Measurements from ENCODE around the gene MEGF10.
"Not testable (repeated sequence)": the region's sequence is repeated elsewhere in the genome, so short reads cannot be mapped to it uniquely, and the experiment has no call there.

Gene MEGF10

DNA sequence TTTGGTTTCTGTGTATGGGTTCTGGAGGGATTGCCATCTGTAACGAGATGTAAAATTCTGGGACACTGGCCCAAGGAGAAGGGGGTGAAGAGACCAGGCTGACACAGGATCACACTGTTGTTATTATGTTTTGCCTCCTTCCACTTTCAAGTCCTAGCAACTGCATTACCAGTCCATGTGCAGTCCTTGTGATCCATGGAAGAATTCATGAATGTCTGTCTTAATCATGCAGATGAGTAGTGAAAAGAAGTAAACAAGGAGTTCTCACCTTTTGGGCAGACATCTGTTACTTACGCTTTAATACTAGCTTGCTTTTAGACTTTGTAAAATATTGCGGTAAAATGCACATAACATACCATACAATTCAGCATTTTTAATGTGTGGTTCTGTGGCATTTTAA is 18.3 kb downstream of the MEGF10 start:
- TF ChIP-seq, protein P1, sequence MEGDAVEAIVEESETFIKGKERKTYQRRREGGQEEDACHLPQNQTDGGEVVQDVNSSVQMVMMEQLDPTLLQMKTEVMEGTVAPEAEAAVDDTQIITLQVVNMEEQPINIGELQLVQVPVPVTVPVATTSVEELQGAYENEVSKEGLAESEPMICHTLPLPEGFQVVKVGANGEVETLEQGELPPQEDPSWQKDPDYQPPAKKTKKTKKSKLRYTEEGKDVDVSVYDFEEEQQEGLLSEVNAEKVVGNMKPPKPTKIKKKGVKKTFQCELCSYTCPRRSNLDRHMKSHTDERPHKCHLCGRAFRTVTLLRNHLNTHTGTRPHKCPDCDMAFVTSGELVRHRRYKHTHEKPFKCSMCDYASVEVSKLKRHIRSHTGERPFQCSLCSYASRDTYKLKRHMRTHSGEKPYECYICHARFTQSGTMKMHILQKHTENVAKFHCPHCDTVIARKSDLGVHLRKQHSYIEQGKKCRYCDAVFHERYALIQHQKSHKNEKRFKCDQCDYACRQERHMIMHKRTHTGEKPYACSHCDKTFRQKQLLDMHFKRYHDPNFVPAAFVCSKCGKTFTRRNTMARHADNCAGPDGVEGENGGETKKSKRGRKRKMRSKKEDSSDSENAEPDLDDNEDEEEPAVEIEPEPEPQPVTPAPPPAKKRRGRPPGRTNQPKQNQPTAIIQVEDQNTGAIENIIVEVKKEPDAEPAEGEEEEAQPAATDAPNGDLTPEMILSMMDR (IDR thresholded peaks at IDR 0.05; ENCODE audit: extremely low read depth, missing control alignments): no peak
- no peak for DNase-seq (ENCODE audit: low spot score)

GRCh38 chr5:127311349-127311748 is 20.8 kb downstream of the MEGF10 start:
- TF ChIP-seq, protein P1 (IDR thresholded peaks at IDR 0.05; ENCODE audit: extremely low read depth, missing control alignments): no peak
- no peak for DNase-seq (ENCODE audit: low spot score)

- TF ChIP-seq, protein P1 (IDR thresholded peaks at IDR 0.05; ENCODE audit: extremely low read depth, missing control alignments): no peak
- DNase-seq (ENCODE audit: low spot score): no peak
Measured at GRCh38 chr5:127311781-127312525, 21.4 kb downstream of the MEGF10 start.

DNA sequence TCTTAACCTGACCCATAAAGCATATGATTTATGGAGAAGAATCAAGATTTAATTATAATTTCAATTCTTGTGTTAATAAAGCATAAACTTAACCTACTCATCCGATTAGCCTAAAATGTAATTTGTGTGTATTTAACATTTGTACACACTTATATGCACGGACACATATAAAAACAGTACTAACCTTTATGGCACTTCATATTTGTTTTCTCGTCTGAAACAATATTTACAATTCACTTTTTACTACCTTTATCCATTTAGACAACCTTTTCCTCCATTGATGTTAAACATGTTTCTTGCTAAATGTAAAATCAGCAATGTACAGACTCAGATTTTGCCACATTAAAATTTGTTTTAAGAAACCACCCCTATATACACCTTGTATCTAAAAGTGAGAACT is 22.8 kb downstream of the MEGF10 start:
- TF ChIP-seq, protein P1 (IDR thresholded peaks at IDR 0.05; ENCODE audit: extremely low read depth, missing control alignments): no peak

GRCh38 chr5:127313847-127314473 is 23.4 kb downstream of the MEGF10 start:
- DNase-seq (ENCODE audit: low spot score): peak; percentile 70
- TF ChIP-seq, protein P1 (IDR thresholded peaks at IDR 0.05; ENCODE audit: extremely low read depth, missing control alignments): peak; percentile 82

More for the DNA sequence above, 22.8 kb downstream of the MEGF10 start:
- DNase-seq (ENCODE audit: low spot score): no peak

GRCh38 chr5:127316011-127316410 is 25.4 kb downstream of the MEGF10 start:
- TF ChIP-seq, protein P1 (IDR thresholded peaks at IDR 0.05; ENCODE audit: extremely low read depth, missing control alignments): no peak
- DNase-seq (ENCODE audit: low spot score): no peak

GRCh38 chr5:127317385-127317784 is 26.8 kb downstream of the MEGF10 start:
- DNase-seq (ENCODE audit: low spot score): not testable (repeated sequence)

Data from GM20000 (cell line).